Dermis blood vessel endothelial cell (primary cell): ENCODE results near the gene TAOK3. TPM values are rescaled to one million over a fixed set of nuclear protein-coding genes. Genes with fewer than 3 reads are reported as not detected.
"Not testable (repeated sequence)": the region's sequence is repeated elsewhere in the genome, so short reads cannot be mapped to it uniquely, and the experiment has no call there.

Experiments
- DNase-seq: peaks from one replicate; pipeline ENCODE4 v3.0.0; 2010
- total RNA-seq: library from RNA; depleted of rRNA; stranded (reverse); fragments of >200 nt; gene quantifications from 2 replicates; pipeline ENCODE4 v1.2.3, GENCODE V29; 2014

The TAOK3 gene
- total RNA-seq, 1 donor from 2014 or later = 27.2 TPM

DNA sequence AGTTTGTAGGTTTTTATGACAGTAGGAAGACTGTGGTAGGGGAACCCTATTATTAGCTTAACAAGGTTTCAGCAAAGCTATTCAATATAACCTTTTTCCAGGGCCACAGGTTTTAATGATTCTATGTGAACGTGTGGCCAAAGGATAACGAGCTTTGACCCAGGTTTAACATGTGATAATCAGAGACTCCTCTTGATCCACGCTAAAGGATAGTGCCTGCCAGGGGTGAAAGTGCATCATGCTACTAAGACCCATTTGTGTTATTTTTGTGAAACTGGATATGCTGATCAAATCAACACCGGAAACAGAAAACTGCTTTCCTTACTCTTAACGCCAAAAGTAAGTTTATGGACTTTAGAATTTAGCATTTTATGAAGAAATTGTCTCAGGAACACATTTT is 909 bp upstream of the TAOK3 start:
- DNase-seq = no peak

DNA sequence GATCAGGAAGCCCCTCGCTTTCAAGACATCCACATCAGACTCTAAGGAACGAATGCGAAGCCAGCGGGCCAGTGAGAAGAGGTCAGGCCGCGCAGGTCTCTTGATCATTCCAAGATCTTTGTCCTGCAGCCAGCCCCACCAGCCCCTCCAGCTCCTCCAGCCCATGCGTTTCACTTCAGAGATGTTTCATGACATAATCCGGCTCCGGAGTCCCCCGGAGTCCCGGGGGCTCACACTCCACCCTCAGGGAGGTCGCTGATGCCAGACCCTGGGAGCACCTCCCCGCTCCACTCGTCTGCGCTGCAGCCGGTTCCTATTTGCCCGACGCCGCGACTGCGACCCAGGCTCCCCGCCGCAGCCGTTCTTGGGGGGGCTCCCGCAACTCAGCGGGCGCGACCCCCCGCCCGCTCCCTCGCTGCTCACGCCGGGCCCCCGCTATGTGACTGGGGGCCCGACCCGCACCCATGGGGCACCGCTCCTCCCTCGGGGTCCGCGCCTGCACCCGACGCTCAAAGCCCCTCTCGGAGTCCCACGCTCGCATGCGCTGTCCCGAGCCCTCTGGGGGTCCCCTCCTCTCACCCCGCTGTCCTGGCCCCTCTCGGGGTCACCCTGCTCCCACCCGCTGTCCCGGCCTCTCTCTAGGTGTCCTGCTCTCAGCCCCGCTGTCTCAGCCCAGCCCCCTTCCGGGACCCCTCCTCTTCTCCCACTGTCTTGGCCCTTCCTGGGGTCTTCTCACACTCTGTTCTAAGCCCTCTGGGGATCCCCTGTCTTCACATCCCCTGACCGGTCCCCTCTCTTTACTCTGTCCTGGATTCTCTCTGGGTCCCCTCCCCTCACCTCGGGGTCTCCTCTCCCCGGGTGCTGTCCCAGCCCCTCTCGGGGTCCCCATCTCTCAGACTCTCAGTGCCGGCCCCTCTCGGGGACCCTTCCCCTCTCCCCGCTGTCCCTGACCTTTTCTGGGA is 1.1 kb downstream of the TAOK3 start:
- DNase-seq = peak; percentile 48

DNA sequence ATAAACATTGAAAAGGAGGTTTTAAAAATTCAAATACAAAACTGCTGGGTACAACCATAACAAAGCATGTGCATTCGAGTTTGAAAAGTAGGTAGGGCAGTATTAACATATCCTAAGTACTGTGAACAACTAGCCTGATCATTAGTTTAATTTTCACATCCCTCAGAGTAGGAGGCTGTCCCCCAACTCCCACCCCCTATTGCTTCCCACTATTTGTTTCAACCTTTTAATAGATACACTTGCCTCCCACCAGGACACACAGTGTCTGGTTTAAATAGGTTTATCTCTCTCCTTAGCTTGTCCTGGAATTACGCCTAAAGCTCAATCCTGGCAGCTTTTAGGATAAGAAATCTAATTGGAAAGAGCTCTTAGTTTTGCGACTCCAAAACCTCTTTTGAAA is 2.1 kb downstream of the TAOK3 start:
- no peak for DNase-seq

DNA sequence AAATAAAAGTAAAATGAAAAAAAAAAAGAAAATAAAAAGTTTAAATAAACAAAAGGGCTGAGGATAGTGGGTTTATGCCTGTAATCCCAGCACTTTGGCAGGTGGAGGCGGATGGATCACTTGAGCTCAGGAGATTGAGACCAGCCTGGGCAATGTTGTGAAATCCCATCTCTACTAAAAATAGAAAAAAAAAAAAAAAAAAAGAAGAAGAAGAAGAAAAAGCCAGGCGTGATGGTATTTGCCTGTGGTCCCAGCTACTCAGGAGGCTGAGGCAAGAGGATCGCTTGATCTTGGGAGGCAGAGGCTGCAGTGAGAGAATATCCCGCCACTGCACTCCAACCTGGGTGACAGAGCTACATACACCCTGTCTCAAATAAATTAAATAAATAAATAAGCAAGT is 3.9 kb downstream of the TAOK3 start:
- DNase-seq = no peak

DNA sequence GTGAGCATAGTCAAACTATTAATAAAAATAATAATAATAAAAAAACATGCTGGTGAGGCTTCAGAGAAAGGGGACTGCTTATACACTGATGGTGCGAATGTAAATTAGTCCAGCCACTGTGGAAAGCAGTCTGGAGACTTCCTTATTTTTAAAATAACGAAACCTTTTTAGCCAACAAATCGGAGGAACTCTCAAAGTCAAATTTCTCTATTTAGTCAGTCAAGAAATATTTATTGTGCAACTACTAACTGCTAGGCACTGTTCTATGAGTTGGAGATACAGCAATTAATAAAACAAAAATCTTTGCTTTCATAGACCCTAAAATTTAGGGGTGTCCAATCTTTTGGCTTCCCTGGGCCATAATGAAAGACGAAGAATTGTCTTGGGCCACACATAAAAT is 10.8 kb downstream of the TAOK3 start:
- DNase-seq = no peak

DNA sequence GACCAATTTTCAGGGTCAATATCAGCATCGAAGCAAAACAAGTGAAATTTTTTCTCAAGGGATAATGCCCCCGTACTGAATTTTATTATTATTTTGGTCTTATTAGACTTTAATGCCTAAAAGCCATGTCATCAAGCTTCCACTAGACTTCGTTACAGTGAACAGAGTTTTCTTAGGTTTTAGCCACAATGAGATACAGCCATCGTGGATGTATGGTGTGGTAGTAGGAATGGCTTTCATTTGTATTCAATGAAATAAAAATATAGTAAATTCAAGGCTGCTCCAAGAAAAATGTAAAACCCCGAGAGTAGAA is 11.7 kb downstream of the TAOK3 start:
- no peak for DNase-seq

DNA sequence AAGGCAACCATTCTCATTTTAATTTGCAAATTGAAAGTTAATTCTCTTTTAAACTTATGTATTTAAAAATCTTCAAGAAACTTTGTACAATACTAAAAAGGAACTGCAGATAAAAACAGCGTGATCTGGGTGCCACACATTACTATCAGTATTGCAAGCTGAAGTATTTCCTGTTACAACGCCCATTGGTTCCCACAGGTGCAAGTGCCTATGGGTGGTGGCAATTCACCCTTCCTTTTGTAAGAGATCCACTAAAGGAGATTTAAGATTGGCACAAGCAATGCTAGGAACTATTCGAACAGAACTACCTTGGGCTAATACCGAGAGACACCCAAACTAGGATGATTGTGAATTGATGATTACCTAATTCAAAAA is 13.2 kb downstream of the TAOK3 start:
- DNase-seq = no peak

DNA sequence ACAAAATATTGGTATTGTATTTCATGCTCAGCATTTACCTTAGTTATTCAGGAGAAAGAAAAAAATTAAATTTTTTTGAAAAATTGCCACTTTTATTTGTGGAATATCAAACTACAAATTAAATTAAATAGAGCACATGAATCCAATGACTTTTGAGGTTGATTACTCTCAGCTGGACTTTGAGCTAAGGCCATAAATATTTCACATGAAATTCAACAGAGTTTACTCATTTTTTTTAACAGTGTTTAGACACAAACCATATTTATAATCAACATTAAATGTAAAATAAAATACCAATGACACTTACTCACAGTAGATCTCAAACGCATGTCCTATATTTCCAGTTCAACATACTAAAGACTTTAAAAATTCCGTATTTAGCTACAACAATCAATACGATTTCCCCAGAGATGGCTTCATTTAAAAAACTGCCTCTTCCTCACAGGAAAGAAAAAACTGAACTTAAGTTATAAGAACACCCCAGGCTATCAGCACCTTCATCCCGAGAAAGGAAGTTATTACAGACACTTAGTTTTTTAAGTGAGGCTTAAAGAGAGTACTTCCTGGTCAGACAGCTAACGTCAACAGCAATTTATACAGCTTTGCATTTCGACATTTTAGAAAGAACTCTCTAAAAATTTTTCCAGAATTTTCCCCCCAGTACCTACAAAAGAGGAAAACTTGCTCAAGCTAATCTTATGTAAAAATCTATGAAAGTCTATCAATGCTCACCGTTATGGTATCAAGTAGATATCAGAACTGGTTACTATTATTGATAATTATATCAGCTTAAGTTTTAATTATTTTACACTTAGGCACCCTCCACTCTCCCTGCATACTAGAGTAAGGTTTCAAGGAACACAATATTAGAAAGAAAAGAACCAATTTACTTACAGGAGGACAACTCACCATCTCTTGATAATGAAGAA is 13.8 kb downstream of the TAOK3 start:
- DNase-seq = no peak

DNA sequence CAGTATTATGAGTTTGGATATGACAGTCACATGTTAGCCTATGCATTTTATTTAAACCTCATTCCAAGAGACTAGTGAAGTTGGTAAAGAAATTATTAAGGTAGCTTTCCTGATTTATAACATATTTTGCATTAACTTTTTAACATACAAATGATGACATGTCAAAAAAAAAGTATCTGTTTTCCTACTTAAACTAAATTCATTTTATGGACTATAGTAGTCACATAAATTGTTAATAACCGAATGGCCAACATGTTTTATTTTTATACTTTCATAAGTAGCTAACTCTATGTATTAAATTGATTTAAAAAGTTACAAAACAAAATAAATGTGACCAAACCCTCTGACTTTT is 14.7 kb downstream of the TAOK3 start:
- no peak for DNase-seq

DNA sequence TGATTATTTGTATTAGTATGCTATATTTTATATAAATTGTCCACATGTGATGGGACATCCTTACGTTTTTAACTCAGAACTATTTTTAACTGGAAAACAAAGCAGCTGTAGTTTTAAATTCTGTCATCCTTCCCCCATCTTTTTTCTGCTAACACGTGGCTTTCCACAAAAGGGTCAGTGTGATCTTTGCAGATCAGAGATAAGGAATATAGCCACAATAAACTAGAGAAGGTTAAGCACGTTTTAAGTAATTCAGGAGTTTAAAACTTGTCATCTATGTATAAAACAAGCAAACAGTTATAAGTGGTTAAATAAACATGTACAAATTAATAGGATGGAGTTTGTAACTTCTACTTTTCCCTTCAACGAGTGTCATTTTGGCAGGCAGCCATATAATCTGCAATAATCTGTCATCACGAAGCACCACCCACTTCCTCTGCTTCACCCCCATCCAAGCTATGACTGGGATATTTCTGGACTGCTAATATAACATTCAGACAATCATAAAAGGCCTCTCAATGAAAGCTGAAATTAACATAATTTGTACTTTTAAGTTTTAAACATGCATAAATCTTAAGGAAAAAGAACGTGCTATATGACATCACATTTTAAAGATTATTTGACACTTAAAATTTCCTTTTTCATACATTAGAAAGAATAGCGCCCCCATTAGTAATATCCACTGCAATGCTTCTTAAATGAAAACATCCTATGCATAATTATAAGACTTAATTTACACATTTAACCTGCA is 15.3 kb downstream of the TAOK3 start:
- peak; percentile 70 for DNase-seq

DNA sequence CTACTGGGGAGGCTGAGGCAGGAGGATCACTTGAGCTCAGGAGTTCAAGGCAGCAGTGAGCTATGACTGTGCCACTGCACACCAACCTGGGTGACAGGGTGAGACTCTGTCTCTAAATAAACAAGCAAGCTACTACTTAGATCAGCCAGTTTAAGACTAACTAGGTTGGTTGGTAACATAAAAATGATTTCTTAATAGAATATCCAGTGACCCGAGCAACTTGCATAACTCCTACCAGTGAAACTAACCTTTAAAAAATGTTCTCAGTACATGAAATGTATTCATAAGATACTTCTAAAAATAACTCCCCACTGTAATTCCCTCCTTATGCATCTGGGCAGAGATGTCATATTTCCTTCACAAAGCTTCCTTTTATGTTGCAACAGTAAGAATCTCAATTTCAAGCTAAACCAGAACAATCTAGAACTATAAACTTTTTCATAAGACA is 15.9 kb downstream of the TAOK3 start:
- no peak for DNase-seq

DNA sequence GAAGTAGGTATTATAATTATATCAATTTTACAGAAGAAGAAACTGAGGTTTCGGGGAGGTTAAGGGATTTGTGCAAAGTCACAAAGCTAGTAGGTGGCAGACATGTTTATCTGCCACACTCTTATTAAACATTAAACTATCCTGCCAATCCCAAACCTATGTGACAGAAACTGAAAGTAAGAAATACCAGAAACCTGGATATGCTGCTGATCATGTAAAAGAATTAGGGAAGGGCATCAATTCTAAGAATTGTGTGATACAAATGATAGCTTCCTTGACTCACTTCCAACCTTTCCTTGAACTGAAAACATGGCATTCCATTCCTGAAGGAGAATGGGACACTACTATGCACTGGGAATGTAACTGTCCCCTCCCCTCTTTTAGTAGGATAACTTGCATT is 16.9 kb downstream of the TAOK3 start:
- no peak for DNase-seq

DNA sequence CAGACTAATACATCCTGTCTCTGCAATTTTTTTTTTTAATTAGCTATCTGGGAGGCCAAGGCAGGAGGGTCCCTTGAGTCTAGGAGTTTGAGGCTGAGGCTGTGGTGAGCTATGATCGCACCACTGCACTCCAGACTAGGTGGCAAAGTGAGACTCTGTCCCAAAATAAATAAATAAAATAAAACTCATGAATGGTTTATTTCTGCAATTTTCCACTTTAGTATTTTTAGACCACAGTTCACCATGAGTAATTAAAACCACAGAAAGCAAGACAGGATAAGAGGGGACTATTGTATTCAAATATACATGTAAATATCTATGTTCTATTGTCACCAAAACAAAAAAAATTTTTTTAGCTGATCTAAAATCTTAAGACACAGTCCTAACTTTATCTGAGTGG is 17.8 kb downstream of the TAOK3 start:
- DNase-seq = no peak

DNA sequence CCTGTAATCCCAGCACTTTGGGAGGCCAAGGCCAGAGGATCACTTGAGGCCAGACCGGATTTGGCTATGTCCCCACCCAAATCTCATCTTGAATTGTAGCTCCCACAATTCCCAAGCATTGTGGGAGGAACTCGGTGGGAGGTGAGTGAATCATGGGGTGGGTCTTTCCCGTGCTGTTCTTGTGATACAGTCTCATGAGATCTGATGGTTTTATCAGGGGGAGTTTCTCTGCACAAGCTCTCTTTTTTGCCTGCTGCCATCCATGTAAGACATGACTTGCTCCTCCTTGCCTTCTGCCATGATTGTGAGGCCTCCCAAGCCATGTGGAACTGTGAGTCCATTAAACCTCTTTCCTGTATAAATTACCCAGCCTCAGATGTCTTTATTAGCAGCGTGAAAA is 18.2 kb downstream of the TAOK3 start:
- DNase-seq = not testable (repeated sequence)

DNA sequence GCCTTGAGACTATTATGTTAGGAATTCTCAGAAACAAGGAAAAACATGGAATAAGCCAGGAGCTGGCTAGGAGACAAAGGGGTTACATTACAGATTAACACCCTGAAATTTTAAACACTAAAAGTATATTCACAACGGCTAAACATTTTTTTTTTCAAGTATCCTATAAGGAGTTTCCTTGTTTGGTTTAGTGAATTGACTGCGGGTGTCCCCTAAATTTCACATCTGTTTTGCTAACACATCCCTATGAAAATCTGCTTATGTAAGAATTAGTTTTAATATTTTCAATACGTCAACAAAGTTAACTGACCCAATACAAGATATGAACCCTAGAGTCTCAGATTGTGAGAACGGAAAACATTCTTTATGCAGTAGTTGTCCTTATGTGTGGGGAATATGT is 19.0 kb downstream of the TAOK3 start:
- DNase-seq = no peak

DNA sequence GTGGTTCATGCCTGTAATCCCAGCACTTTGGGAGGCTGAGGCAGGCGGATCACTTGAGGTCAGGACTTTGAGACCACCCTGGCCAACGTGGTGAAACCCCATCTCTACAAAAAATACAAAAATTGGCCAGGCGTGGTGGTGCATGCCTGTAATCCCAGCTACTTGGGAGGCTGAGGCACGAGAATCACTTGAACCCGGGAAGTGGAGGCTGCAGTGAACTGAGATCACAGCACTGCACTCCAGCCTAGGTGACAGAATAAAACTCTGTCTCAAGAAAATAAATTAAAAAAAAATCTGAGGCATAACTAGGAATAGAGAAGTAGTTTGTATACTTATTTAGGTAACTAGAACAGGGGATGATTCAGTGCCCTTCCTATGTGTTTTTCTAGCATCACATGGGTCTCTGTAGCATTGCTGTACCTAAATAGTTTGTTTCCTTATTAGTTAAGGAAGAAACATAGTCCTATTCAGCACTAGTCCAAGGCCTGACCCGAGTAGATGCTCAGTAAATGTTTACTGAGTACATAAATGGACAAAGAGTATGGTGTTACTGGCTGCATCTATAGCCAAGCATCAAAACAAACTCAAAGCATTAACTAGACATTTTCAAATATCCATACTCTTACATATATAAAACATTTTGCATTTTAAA is 21.7 kb downstream of the TAOK3 start:
- no peak for DNase-seq

DNA sequence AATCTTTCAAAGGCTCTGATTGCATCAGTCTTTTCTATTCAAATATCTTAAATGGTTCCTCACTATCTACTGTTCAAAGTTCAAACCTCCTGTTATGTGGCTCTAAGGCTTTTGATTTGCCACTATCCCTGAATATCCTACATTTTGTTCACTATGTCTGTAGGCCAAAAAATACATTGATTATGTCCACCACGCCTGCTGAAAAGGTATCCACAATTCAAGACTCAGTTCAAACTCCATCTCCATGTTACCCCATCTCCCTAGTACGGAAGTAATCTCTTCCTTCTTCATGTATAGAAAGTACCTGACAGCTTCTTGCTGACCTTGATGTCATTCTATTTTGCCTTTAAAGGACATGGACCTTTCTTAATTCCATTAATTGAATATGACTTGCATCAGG is 24.8 kb downstream of the TAOK3 start:
- DNase-seq = no peak

DNA sequence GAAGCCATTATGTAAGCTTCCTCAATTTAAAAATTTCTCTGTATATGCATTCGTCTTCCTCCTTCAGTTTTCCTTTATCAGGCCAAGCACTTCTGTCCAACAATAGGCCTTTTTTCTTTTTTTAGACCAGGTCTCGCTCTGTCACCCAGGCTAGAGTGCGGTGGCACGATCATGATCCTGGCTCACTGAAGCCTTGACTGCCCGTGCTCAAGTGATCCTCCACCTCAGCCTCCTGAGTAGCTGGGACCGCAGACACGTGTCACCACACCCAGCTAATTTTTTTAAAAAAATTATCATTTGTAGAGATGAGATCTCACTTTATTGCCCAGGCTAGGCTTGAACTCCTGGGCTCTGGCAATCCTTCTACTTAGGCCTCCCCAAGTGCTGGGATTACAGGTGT is 25.8 kb downstream of the TAOK3 start:
- no peak for DNase-seq

DNA sequence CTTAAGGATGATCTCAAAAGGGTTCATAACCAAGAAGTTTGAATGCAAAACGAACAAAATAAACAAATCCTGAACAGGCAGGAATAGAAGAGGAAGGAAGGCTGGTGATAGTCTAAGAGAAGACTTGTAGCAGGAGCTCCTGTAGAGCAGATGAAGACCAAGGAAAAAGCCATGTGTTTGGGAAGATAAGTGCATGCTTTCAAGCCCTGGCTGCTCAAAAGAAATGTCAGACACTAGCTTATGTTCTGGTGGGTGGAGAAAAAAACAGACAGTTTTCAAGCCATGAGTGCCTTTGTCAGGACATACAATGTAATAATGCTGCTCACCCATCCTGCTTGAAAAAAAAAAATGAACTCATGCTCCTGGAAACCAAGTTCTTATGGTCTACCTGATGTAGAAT is 27.4 kb downstream of the TAOK3 start:
- DNase-seq = no peak

DNA sequence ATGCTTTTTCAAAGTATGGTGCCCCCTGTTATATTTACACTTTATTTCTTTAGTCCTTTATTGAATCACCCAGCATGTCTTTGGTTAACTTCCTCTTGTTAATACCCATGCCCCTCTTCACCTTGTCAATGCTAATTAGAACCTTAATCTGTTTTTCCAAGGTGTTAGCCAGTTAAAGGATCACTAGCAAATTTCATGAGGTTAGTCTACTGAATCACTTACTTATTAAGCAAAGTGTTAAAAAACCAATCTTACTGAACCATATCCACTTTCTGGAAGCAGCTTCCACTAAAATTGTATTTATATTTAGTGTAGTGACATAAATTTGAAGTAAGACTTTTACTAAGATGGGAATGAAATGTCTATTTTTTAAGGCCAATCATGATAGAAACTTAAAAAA is 27.9 kb downstream of the TAOK3 start:
- no peak for DNase-seq

DNA sequence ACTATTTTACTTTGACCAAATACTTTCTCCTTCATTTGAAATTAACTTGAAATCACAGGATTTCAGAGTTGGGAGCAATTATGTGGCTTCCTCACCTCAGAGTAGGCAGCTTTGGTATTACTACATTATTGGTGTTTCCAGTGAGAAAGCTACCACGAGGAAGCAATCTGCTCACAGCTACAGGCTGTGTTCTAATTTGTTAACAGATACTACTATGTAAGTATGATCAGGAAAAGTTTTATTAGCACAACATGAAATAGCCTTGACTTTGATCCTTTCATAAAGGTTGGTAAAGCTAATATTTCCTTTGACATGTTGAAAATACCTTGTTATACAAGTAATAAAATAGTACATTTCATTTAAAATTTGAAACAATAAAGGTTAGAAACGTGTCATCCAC is 30.6 kb downstream of the TAOK3 start:
- no peak for DNase-seq

DNA sequence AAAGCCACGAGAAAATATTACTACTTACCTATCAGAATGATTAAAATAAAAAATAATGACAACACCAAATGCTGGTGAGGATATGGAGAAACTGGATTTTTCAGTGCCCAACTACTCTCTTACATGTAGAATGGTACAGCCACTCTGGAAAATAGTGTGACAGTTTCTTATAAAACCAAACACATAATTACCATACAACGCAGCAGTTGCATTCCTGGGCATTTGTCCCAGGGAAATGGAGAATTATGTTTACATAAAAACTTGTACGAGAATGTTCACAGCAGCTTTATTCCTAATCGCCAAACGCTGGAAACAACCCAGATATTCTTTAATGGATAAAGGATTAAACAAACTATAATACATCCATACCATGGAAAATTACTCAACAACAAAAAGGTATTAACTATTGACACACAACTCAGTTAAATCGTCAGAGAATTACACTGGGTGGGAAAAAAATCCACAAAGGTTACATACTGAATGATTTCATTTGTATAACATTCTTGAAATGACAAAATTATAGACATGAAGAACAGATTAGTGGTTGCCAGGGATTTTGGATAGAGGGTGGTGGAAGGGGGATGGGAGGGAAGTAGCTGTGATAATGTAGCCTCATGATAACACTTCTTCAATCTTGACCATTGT is 35.4 kb downstream of the TAOK3 start:
- no peak for DNase-seq
